K562 (cell line): ENCODE measurements around the gene ERAS. TPM values are rescaled to one million over a fixed set of nuclear protein-coding genes. Genes with fewer than 3 reads are reported as not detected.
A peak's percentile ranks its signal among the peaks of the same experiment; 100 is the strongest.

Experiments used
- ATAC-seq: fragments of 200-7000 bp; cut with Tn5 transposase; 3 replicates; pipeline ENCODE4 v1.9.1; 2020; ENCODE audit warnings: moderate library complexity
- BruUV-seq: library from RNA; stranded (reverse); fragments of 400-500 nt; replicated peaks from 2 replicates; lab custom pipeline; 2021; lab: Mats Ljungman, UMichigan
- CTCF ChIA-PET: fragments of 300-600 bp; formaldehyde crosslinking; extraction: SDS; loops from one replicate; lab custom pipeline; 2021; ENCODE audit warnings: low intra/inter-chr PET ratio; lab: Yijun Ruan, JAX
- POLR2A ChIA-PET: fragments of 300-600, 350-650 bp; sonication (Branson Sonifier 250); formaldehyde crosslinking; extraction: SDS; loops from one replicate; lab custom pipeline; 2021; ENCODE audit warnings: antibody characterized with exemption, inconsistent platforms; lab: Yijun Ruan, JAX
- DNase-seq, 4 experiments: peaks; one replicate each; pipeline versions ENCODE4 v3.0.0 to v3.0.0-alpha.2; 2011 to 2018; ENCODE audit warnings: low spot score in 3 of 4, mixed read lengths in 3 of 4; ENCODE audit errors: extremely low read depth in 1 of 4
- FAIRE-seq: peaks from 2 replicates; lab custom pipeline; 2011; peaks lifted over from hg19 to GRCh38; lab: Jason Lieb, UNC
- H2AFZ ChIP-seq: 2 replicates; pipeline ENCODE4 v1.6.0; 2011; ENCODE audit warnings: low read depth, low read length, control low read depth, inconsistent platforms
- H3K27ac ChIP-seq: fragments of 200-600 bp; 3 replicates; pipeline ENCODE4 v1.8.0; 2011; ENCODE audit warnings: low read depth, mild to moderate bottlenecking, control low read depth, inconsistent platforms, low read length, moderate library complexity, mixed read lengths; ENCODE audit errors: extremely low read depth
- H3K27me3 ChIP-seq, 2 experiments: fragments of 300-600 bp in 1 of 2; 2 replicates in 1 of 2; 3 replicates in 1 of 2; pipeline versions ENCODE4 v1.6.0 to v1.8.0; 2011; ENCODE audit warnings: inconsistent platforms in 2 of 2, low read length in 2 of 2, mild to moderate bottlenecking in 1 of 2, mixed read lengths in 1 of 2, moderate library complexity in 1 of 2; ENCODE audit not compliant: control insufficient read depth in 2 of 2, insufficient read depth in 2 of 2
- H3K36me3 ChIP-seq: fragments of 300-600 bp; 3 replicates; pipeline ENCODE4 v1.8.0; 2011; ENCODE audit warnings: mild to moderate bottlenecking, low read length, inconsistent platforms; ENCODE audit not compliant: control insufficient read depth, insufficient read depth
- H3K4me1 ChIP-seq, 2 experiments: fragments of 200-600 bp in 1 of 2; replicated peaks in 1 of 2; 2 replicates in 1 of 2; 3 replicates in 1 of 2; pipeline versions ENCODE4 v1.5.1 to v1.8.0; 2011; ENCODE audit warnings: inconsistent platforms in 2 of 2, low read length in 2 of 2, mild to moderate bottlenecking in 1 of 2, mixed read lengths in 1 of 2, moderate library complexity in 1 of 2; ENCODE audit not compliant: control insufficient read depth in 2 of 2, insufficient read depth in 2 of 2
- H3K4me2 ChIP-seq: 2 replicates; pipeline ENCODE4 v1.6.1; 2011; ENCODE audit warnings: low read length, control low read depth, inconsistent platforms, mixed read lengths; ENCODE audit not compliant: insufficient read depth
- H3K4me3 ChIP-seq: fragments of 200-600 bp; sonication (generic), shearing (Covaris generic); 2 replicates; pipeline ENCODE4 v1.5.1; 2016; ENCODE audit warnings: control low read depth, inconsistent platforms
- H3K79me2 ChIP-seq: fragments of 200-600 bp; 3 replicates; pipeline ENCODE4 v1.8.0; 2011; ENCODE audit warnings: low read length, inconsistent platforms; ENCODE audit not compliant: control insufficient read depth, insufficient read depth
- H3K9ac ChIP-seq, 2 experiments: 2 replicates each; pipeline versions ENCODE4 v1.6.0 to v1.6.1; 2011; ENCODE audit warnings: low read depth in 2 of 2, low read length in 2 of 2, control low read depth in 1 of 2, inconsistent platforms in 1 of 2, mild to moderate bottlenecking in 1 of 2, mixed read lengths in 1 of 2; ENCODE audit not compliant: insufficient read depth in 1 of 2
- H3K9me1 ChIP-seq: one replicate; pipeline ENCODE4 v1.6.0; 2011; ENCODE audit warnings: inconsistent platforms, mild to moderate bottlenecking, low read length, moderate library complexity; ENCODE audit not compliant: control insufficient read depth, insufficient read depth
- H3K9me3 ChIP-seq: replicated peaks from 2 replicates; pipeline ENCODE4 v1.5.1; 2011; ENCODE audit warnings: low read depth, low read length, inconsistent platforms; ENCODE audit not compliant: control insufficient read depth, insufficient read depth
- H4K20me1 ChIP-seq: replicated peaks from 2 replicates; pipeline ENCODE4 v1.6.1; 2011; ENCODE audit warnings: low read length, inconsistent platforms, mixed read lengths; ENCODE audit not compliant: control insufficient read depth, insufficient read depth
- GABPB1 ChIP-seq: sonication (generic); formaldehyde crosslinking; IDR thresholded peaks from 2 replicates; pipeline ENCODE4 v1.8.0; 2022; ENCODE audit warnings: mild to moderate bottlenecking, missing genetic modification reagents
- HLTF ChIP-seq: fragments of 450-650 bp; IDR thresholded peaks from 2 replicates; pipeline ENCODE4 v1.6.1; 2016
- MAZ ChIP-seq, 2 experiments: fragments of 450-650 bp in 1 of 2; sonication (generic) in 1 of 2; formaldehyde crosslinking; IDR thresholded peaks in 1 of 2; conservative IDR thresholded peaks in 1 of 2; 2 replicates each; pipeline versions ENCODE4 v1.4.0 to v1.5.0; 2020; ENCODE audit warnings: mild to moderate bottlenecking in 1 of 2, missing genetic modification reagents in 1 of 2
- NCOA1 ChIP-seq: fragments of 450-650 bp; IDR thresholded peaks from 2 replicates; pipeline ENCODE4 v1.6.1; 2016; ENCODE audit warnings: low read depth
- POLR2A ChIP-seq: fragments of 450-650 bp; conservative IDR thresholded peaks from 2 replicates; pipeline ENCODE4 v1.6.1; 2016
- POLR2B ChIP-seq: fragments of 450-650 bp; IDR thresholded peaks from 2 replicates; pipeline ENCODE4 v1.6.1; 2018; ENCODE audit warnings: low read depth; ENCODE audit not compliant: partially characterized antibody
- RBFOX2 ChIP-seq: fragments of 200-400 bp; formaldehyde crosslinking; IDR thresholded peaks from 2 replicates; pipeline ENCODE4 v1.6.1; 2017; ENCODE audit warnings: low read depth, mild to moderate bottlenecking, low read length, moderate library complexity
- SUPT5H ChIP-seq: fragments of 450-650 bp; IDR thresholded peaks from 2 replicates; pipeline ENCODE4 v1.6.1; 2016
- TAF1 ChIP-seq: IDR thresholded peaks from 2 replicates; pipeline ENCODE4 v1.6.1; 2011; ENCODE audit warnings: mild to moderate bottlenecking, low read length, moderate library complexity; ENCODE audit not compliant: insufficient read depth, control insufficient read depth, severe bottlenecking; ENCODE audit errors: extremely low read depth
- TAF7 ChIP-seq: fragments of 450-650 bp; IDR thresholded peaks from 2 replicates; pipeline ENCODE4 v1.6.1; 2016; ENCODE audit warnings: missing genetic modification characterization, missing compliant biosample characterization
- TBP ChIP-seq: optimal IDR thresholded peaks from 2 replicates; pipeline ENCODE3; 2011; ENCODE audit warnings: low read depth, low read length, improper control_type of control experiment
- TEAD1 ChIP-seq, 2 experiments: fragments of 450-650 bp in 1 of 2; sonication (generic) in 1 of 2; formaldehyde crosslinking; IDR thresholded peaks; 2 replicates each; pipeline versions ENCODE4 v1.4.0 to v1.8.0; 2020 to 2022; ENCODE audit warnings: mild to moderate bottlenecking in 2 of 2, missing genetic modification reagents in 1 of 2
- ZNF263 ChIP-seq: sonication (generic); formaldehyde crosslinking; IDR thresholded peaks from 2 replicates; pipeline ENCODE4 v1.8.0; 2022; ENCODE audit warnings: mild to moderate bottlenecking, missing genetic modification reagents, borderline replicate concordance
- ZZZ3 ChIP-seq: fragments of 450-650 bp; IDR thresholded peaks from 2 replicates; pipeline ENCODE4 v1.6.1; 2016; ENCODE audit warnings: antibody characterized with exemption, mild to moderate bottlenecking, moderate library complexity
- WGBS: fragments of 100-300 bp; shearing (Covaris generic); methylation state at CpG from one replicate; pipeline ENCODE4 v1.1.6; 2016; ENCODE audit warnings: low coverage, mixed read lengths; ENCODE audit not compliant: insufficient coverage; ENCODE audit errors: missing lambda C conversion rate; 5-methylcytosine and 5-hydroxymethylcytosine counted together
- in situ Hi-C: fragments of 300-500 bp; cut with MboI; formaldehyde crosslinking; loops from 4 replicates; pipeline ENCODE4 v1.15.0; 2018; ENCODE audit warnings: inconsistent platforms, mixed read lengths
- intact Hi-C: fragments of 100-400 bp; cut with micrococcal nuclease; formaldehyde crosslinking; loops from 2 replicates; pipeline ENCODE4 v1.14.2; 2022
- polyA plus RNA-seq, 8 experiments: library from polyadenylated mRNA; depleted of rRNA in 4 of 8; stranded (reverse) in 5 of 8; unstranded in 3 of 8; fragments of >200 nt; fragmentation: Nextera tagmentation in 2 of 8; fragmentation: Illumina TruSeq in 1 of 8; extraction: Ambion mirVana in 2 of 8; extraction: Trizol in 1 of 8; gene quantifications; 2 replicates each; pipeline versions ENCODE4 v1.2.1 to v1.2.3, GENCODE V29; 2011 to 2014; ENCODE audit warnings: inconsistent platforms in 1 of 8, missing spikeins in 1 of 8
- total RNA-seq, 7 experiments: library from RNA; depleted of rRNA in 6 of 7; stranded (reverse); fragments of >200 nt in 6 of 7; fragmentation: Illumina TruSeq in 2 of 7; extraction: Trizol in 2 of 7; gene quantifications; 2 replicates each; pipeline versions ENCODE4 v1.2.1 to v1.2.3, GENCODE V29; 2011 to 2021; ENCODE audit warnings: low replicate concordance in 1 of 7
- TF ChIP-seq, protein P1 (sequence below): IDR thresholded peaks from 2 replicates; pipeline ENCODE4 v1.6.1; 2012; ENCODE audit warnings: low read depth, low read length, improper control_type of control experiment, borderline replicate concordance
- TF ChIP-seq, protein P2 (sequence below): fragments of 250-450 bp; sonication (Bioruptor Pico); IDR thresholded peaks from 2 replicates; pipeline ENCODE4 v1.8.0; 2021; ENCODE audit warnings: moderate library complexity, mild to moderate bottlenecking, inconsistent platforms
- TF ChIP-seq, protein P3 (sequence below): sonication (generic); formaldehyde crosslinking; IDR thresholded peaks from 2 replicates; pipeline ENCODE4 v1.8.0; 2022; ENCODE audit warnings: missing genetic modification reagents, mild to moderate bottlenecking, moderate library complexity, borderline replicate concordance
- TF ChIP-seq, protein P4 (sequence below): fragments of 200-800 bp; sonication (Bioruptor generic); IDR thresholded peaks from 2 replicates; pipeline ENCODE4 v1.6.1; 2017; ENCODE audit warnings: missing genetic modification characterization, missing compliant biosample characterization

ERAS gene
- total and polyA plus RNA-seq, 9 of the 15 experiments (the other 6 are each of a cell fraction or from before 2014, with no cell fraction given), result 0.07 to 0.12 TPM; not detected in 7

DNA sequence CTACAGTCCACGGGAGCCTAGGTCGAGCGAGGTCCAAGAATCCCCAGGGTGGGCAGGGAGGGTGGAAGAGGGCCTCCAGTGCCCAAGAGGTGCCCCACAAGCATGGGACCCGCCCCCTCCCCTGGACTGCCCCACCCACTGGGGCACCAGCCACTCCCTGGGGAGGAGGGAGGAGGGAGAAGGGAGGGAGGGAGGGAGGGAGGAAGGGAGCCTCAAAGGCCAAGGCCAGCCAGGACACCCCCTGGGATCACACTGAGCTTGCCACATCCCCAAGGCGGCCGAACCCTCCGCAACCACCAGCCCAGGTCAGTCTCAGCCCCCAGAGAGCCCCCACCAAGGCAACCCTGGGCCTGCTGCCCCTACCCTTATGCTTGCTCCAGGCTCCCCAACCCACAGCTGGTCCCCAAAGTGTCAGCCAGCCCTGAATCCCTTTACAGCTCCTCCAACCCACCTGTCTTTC lies 39.9 kb upstream of the ERAS start, which contains the start of gene GATA1:
Gene GATA1 (plus strand): TSS at position 250 of the 460 bp plus-strand sequence. CDS start 4,520 bp downstream, outside the sequence.
- H3K4me2 ChIP-seq, result peak within 1 kb of the TSS; percentile 93
- no peaks in the 10 kb centered on the region for H3K9me3 ChIP-seq
- no peaks in the 10 kb centered on the region for H3K9me1 ChIP-seq
- ChIA-PET CTCF (no interaction called here), POLR2A (interaction anchor here (0.5 to 1.5 kb wide), 2 partner anchors 14 to 87 kb away, joined by 4 to 6 read pairs; no protein-coding TSS in a partner anchor)
- in situ Hi-C loops (no loop called here), intact Hi-C loops (loop anchor here (5.0 kb wide), 1 partner anchor 89 kb away; the partner anchor contains the start of gene SUV39H1)
- peaks cover 88% of the 10 kb centered on the region for H3K79me2 ChIP-seq
- peak within 1 kb of the TSS; percentile 56 for H2AFZ ChIP-seq
- FAIRE-seq, result peak; percentile 11
- H4K20me1 ChIP-seq, result no peaks in the 10 kb centered on the region
- peaks cover 32% of the 10 kb centered on the region; the same call in 2 of the 3 replicates for H3K36me3 ChIP-seq
- ATAC-seq, result peak; percentile 69
- H3K4me1 ChIP-seq, result peaks cover 36 to 62% of the 10 kb centered on the region in 2 experiments; a peak in 4 of 5 replicates
- no peaks in the 10 kb centered on the region for H3K27me3 ChIP-seq
- H3K4me3 ChIP-seq, result peak within 1 kb of the TSS; percentile 75
- WGBS, result no CpG with 5 or more reads among the region's 7 CpGs
- peak; percentile 75 to 87 (median 80) for DNase-seq
- peak within 1 kb of the TSS; percentile 85 for H3K27ac ChIP-seq
- peak within 1 kb of the TSS; percentile 94 for H3K9ac ChIP-seq
- BruUV-seq, result no TSS peak
- 0 out of 2 replicates have a peak, but pooled peaks have one; percentile 16 for TF ChIP-seq TAF7
- TF ChIP-seq POLR2A, result peak; percentile 78
- TF ChIP-seq TAF1, result peak; percentile 53
- TF ChIP-seq, protein P1, sequence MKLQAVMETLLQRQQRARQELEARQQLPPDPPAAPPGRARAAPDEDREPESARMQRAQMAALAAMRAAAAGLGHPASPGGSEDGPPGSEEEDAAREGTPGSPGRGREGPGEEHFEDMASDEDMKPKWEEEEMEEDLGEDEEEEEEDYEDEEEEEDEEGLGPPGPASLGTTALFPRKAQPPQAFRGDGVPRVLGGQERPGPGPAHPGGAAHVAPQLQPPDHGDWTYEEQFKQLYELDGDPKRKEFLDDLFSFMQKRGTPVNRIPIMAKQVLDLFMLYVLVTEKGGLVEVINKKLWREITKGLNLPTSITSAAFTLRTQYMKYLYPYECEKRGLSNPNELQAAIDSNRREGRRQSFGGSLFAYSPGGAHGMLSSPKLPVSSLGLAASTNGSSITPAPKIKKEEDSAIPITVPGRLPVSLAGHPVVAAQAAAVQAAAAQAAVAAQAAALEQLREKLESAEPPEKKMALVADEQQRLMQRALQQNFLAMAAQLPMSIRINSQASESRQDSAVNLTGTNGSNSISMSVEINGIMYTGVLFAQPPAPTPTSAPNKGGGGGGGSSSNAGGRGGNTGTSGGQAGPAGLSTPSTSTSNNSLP, result no peak
- TF ChIP-seq, protein P2, sequence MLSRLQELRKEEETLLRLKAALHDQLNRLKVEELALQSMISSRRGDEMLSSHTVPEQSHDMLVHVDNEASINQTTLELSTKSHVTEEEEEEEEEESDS (CRISPR knock-in tag), result no peak
- peak; percentile 75 for TF ChIP-seq RBFOX2
- 0 out of 2 replicates have a peak, but pooled peaks have one; percentile 17 for TF ChIP-seq GABPB1 (CRISPR knock-in tag)
- TF ChIP-seq HLTF, result no peak
- TF ChIP-seq POLR2B, result peak; percentile 65
- peak; percentile 79 for TF ChIP-seq SUPT5H
- TF ChIP-seq ZZZ3, result no peak
- TF ChIP-seq TBP, result peak; percentile 41
- TF ChIP-seq ZNF263 (CRISPR knock-in tag), result peak; percentile 95
- peak in 1 of 2 experiments; percentile 68; a peak in 3 of 4 replicates for TF ChIP-seq MAZ (CRISPR knock-in tag; conservative IDR thresholded peaks at IDR 0.05 in 1 of 2, IDR thresholded peaks at IDR 0.05 in 1 of 2)
- TF ChIP-seq, protein P3, sequence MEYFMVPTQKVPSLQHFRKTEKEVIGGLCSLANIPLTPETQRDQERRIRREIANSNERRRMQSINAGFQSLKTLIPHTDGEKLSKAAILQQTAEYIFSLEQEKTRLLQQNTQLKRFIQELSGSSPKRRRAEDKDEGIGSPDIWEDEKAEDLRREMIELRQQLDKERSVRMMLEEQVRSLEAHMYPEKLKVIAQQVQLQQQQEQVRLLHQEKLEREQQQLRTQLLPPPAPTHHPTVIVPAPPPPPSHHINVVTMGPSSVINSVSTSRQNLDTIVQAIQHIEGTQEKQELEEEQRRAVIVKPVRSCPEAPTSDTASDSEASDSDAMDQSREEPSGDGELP (CRISPR knock-in tag), result peak; percentile 29; the same call in 1 of the 2 replicates
- TF ChIP-seq, protein P4, sequence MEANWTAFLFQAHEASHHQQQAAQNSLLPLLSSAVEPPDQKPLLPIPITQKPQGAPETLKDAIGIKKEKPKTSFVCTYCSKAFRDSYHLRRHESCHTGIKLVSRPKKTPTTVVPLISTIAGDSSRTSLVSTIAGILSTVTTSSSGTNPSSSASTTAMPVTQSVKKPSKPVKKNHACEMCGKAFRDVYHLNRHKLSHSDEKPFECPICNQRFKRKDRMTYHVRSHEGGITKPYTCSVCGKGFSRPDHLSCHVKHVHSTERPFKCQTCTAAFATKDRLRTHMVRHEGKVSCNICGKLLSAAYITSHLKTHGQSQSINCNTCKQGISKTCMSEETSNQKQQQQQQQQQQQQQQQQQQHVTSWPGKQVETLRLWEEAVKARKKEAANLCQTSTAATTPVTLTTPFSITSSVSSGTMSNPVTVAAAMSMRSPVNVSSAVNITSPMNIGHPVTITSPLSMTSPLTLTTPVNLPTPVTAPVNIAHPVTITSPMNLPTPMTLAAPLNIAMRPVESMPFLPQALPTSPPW (CRISPR knock-in tag), result peak; percentile 75
- TF ChIP-seq NCOA1, result 0 out of 2 replicates have a peak, but pooled peaks have one; percentile 12
- TF ChIP-seq TEAD1 (CRISPR knock-in tag; IDR thresholded peaks at IDR 0.05), result 0 out of 4 replicates have a peak, but pooled peaks of 1 of the 2 experiments have one; percentile 41
